ENCODE results near the gene PTPRO.
A peak's percentile ranks its signal among the peaks of the same experiment; 100 is the strongest.

The PTPRO gene

GRCh38 chr12:15575671-15576541, 253.6 kb downstream of the PTPRO start:
- H3K9me3 ChIP-seq (ENCODE audit: insufficient read depth, low read depth, low read length) = no peaks in the 10 kb centered on the region

GRCh38 chr12:15580431-15580830, 258.1 kb downstream of the PTPRO start:
- H3K36me3 ChIP-seq (ENCODE audit: insufficient read depth, low read depth, low read length) = no peaks in the 10 kb centered on the region
- no peak overlapping the region for H3K4me3 ChIP-seq (ENCODE audit: low read length)
- no peaks in the 10 kb centered on the region for H3K9me3 ChIP-seq (ENCODE audit: insufficient read depth, low read depth, low read length)
- H3K27ac ChIP-seq (ENCODE audit: low read length) = no peak overlapping the region
- no peak overlapping the region for H3K9ac ChIP-seq (ENCODE audit: low read depth, low read length)
- H3K4me1 ChIP-seq (ENCODE audit: insufficient read depth, low read length) = no peaks in the 10 kb centered on the region
- no peaks in the 10 kb centered on the region for H3K27me3 ChIP-seq (ENCODE audit: insufficient read depth, low read length)

More at GRCh38 chr12:15575671-15576541, 253.6 kb downstream of the PTPRO start:
- Histone ChIP-seq H3K4me1 (ENCODE audit: insufficient read depth, low read length) (no peaks in the 10 kb centered on the region), H3K9ac (ENCODE audit: low read depth, low read length) (no peak overlapping the region), H3K27me3 (ENCODE audit: insufficient read depth, low read length) (no peaks in the 10 kb centered on the region), H3K36me3 (ENCODE audit: insufficient read depth, low read depth, low read length) (no peaks in the 10 kb centered on the region), H3K4me3 (ENCODE audit: low read length) (no peak overlapping the region), H3K27ac (ENCODE audit: low read length) (no peak overlapping the region)

GRCh38 chr12:15581006-15581405, 258.7 kb downstream of the PTPRO start:
- Histone ChIP-seq H3K9me3 (ENCODE audit: insufficient read depth, low read depth, low read length) (no peaks in the 10 kb centered on the region), H3K27ac (ENCODE audit: low read length) (no peak overlapping the region), H3K27me3 (ENCODE audit: insufficient read depth, low read length) (no peaks in the 10 kb centered on the region), H3K4me1 (ENCODE audit: insufficient read depth, low read length) (no peaks in the 10 kb centered on the region), H3K36me3 (ENCODE audit: insufficient read depth, low read depth, low read length) (no peaks in the 10 kb centered on the region), H3K9ac (ENCODE audit: low read depth, low read length) (no peak overlapping the region), H3K4me3 (ENCODE audit: low read length) (no peak overlapping the region)

GRCh38 chr12:15583804-15584203, 261.5 kb downstream of the PTPRO start:
- Histone ChIP-seq H3K27me3 (ENCODE audit: insufficient read depth, low read length) (no peaks in the 10 kb centered on the region), H3K4me3 (ENCODE audit: low read length) (no peak overlapping the region), H3K27ac (ENCODE audit: low read length) (no peak overlapping the region), H3K36me3 (ENCODE audit: insufficient read depth, low read depth, low read length) (no peaks in the 10 kb centered on the region), H3K9me3 (ENCODE audit: insufficient read depth, low read depth, low read length) (no peaks in the 10 kb centered on the region), H3K9ac (ENCODE audit: low read depth, low read length) (no peak overlapping the region), H3K4me1 (ENCODE audit: insufficient read depth, low read length) (no peaks in the 10 kb centered on the region)

GRCh38 chr12:15584366-15585041, 262.2 kb downstream of the PTPRO start:
- H3K9ac ChIP-seq (ENCODE audit: low read depth, low read length) = no peak overlapping the region
- no peaks in the 10 kb centered on the region for H3K4me1 ChIP-seq (ENCODE audit: insufficient read depth, low read length)
- no peaks in the 10 kb centered on the region for H3K27me3 ChIP-seq (ENCODE audit: insufficient read depth, low read length)
- no peak overlapping the region for H3K4me3 ChIP-seq (ENCODE audit: low read length)
- H3K9me3 ChIP-seq (ENCODE audit: insufficient read depth, low read depth, low read length) = no peaks in the 10 kb centered on the region
- no peaks in the 10 kb centered on the region for H3K36me3 ChIP-seq (ENCODE audit: insufficient read depth, low read depth, low read length)
- no peak overlapping the region for H3K27ac ChIP-seq (ENCODE audit: low read length)

GRCh38 chr12:15589328-15590032, 267.2 kb downstream of the PTPRO start:
- H3K27me3 ChIP-seq (ENCODE audit: insufficient read depth, low read length) = peaks cover 4% of the 10 kb centered on the region; the same call in 1 of the 2 replicates
- H3K4me1 ChIP-seq (ENCODE audit: insufficient read depth, low read length) = peaks cover 7% of the 10 kb centered on the region; the same call in 1 of the 2 replicates
- H3K9me3 ChIP-seq (ENCODE audit: insufficient read depth, low read depth, low read length) = no peaks in the 10 kb centered on the region
- H3K4me3 ChIP-seq (ENCODE audit: low read length) = peak overlapping the region; percentile 63; the same call in 1 of the 2 replicates
- H3K36me3 ChIP-seq (ENCODE audit: insufficient read depth, low read depth, low read length) = no peaks in the 10 kb centered on the region
- no peak overlapping the region for H3K27ac ChIP-seq (ENCODE audit: low read length)
- H3K9ac ChIP-seq (ENCODE audit: low read depth, low read length) = peak overlapping the region; percentile 54; the same call in 1 of the 2 replicates

- Histone ChIP-seq H3K36me3 (ENCODE audit: insufficient read depth, low read depth, low read length) (no peaks in the 10 kb centered on the region), H3K4me3 (ENCODE audit: low read length) (peak overlapping the region; percentile 63), H3K27me3 (ENCODE audit: insufficient read depth, low read length) (peaks cover 4% of the 10 kb centered on the region; the same call in 1 of the 2 replicates), H3K27ac (ENCODE audit: low read length) (no peak overlapping the region), H3K9me3 (ENCODE audit: insufficient read depth, low read depth, low read length) (no peaks in the 10 kb centered on the region), H3K4me1 (ENCODE audit: insufficient read depth, low read length) (peaks cover 7% of the 10 kb centered on the region; the same call in 1 of the 2 replicates), H3K9ac (ENCODE audit: low read depth, low read length) (peak overlapping the region; percentile 54)
Observed at GRCh38 chr12:15590180-15590826, 268.0 kb downstream of the PTPRO start.

- Histone ChIP-seq H3K4me3 (ENCODE audit: low read length) (no peak overlapping the region), H3K9ac (ENCODE audit: low read depth, low read length) (no peak overlapping the region), H3K9me3 (ENCODE audit: insufficient read depth, low read depth, low read length) (no peaks in the 10 kb centered on the region), H3K27ac (ENCODE audit: low read length) (no peak overlapping the region), H3K4me1 (ENCODE audit: insufficient read depth, low read length) (peaks cover 7% of the 10 kb centered on the region; the same call in 1 of the 2 replicates), H3K36me3 (ENCODE audit: insufficient read depth, low read depth, low read length) (no peaks in the 10 kb centered on the region), H3K27me3 (ENCODE audit: insufficient read depth, low read length) (peaks cover 4% of the 10 kb centered on the region; the same call in 1 of the 2 replicates)
Observed at GRCh38 chr12:15591811-15592210, 269.5 kb downstream of the PTPRO start.

- Histone ChIP-seq H3K27me3 (ENCODE audit: insufficient read depth, low read length) (peaks cover 4% of the 10 kb centered on the region; the same call in 1 of the 2 replicates), H3K36me3 (ENCODE audit: insufficient read depth, low read depth, low read length) (no peaks in the 10 kb centered on the region), H3K9me3 (ENCODE audit: insufficient read depth, low read depth, low read length) (no peaks in the 10 kb centered on the region), H3K27ac (ENCODE audit: low read length) (no peak overlapping the region), H3K9ac (ENCODE audit: low read depth, low read length) (no peak overlapping the region), H3K4me3 (ENCODE audit: low read length) (no peak overlapping the region), H3K4me1 (ENCODE audit: insufficient read depth, low read length) (peaks cover 7% of the 10 kb centered on the region; the same call in 1 of the 2 replicates)
Observed at GRCh38 chr12:15592934-15593333, 270.6 kb downstream of the PTPRO start.

GRCh38 chr12:15596174-15596573, 273.9 kb downstream of the PTPRO start:
- Histone ChIP-seq H3K4me1 (ENCODE audit: insufficient read depth, low read length) (peaks cover 7% of the 10 kb centered on the region; the same call in 1 of the 2 replicates), H3K27me3 (ENCODE audit: insufficient read depth, low read length) (no peaks in the 10 kb centered on the region), H3K36me3 (ENCODE audit: insufficient read depth, low read depth, low read length) (no peaks in the 10 kb centered on the region), H3K27ac (ENCODE audit: low read length) (no peak overlapping the region), H3K9me3 (ENCODE audit: insufficient read depth, low read depth, low read length) (no peaks in the 10 kb centered on the region), H3K4me3 (ENCODE audit: low read length) (no peak overlapping the region), H3K9ac (ENCODE audit: low read depth, low read length) (no peak overlapping the region)

All from iPS-20b (cell line).